GM23248 (cell line): Measurements from ENCODE around the gene RALB. TPM values are rescaled to one million over a fixed set of nuclear protein-coding genes. Genes with fewer than 3 reads are reported as not detected.

Source experiments
- DNase-seq: peaks from one replicate; pipeline ENCODE4 v3.0.0-alpha.2; 2015
- H2AFZ ChIP-seq: fragments of 200-600 bp; sonication (generic); 2 replicates; pipeline ENCODE4 v1.6.1; 2016; ENCODE audit warnings: antibody characterized with exemption
- H3F3A ChIP-seq: fragments of 200-600 bp; sonication (generic); 2 replicates; pipeline ENCODE4 v1.6.1; 2016; ENCODE audit warnings: mild to moderate bottlenecking, antibody characterized with exemption, mixed run types; ENCODE audit not compliant: insufficient read depth
- H3K27ac ChIP-seq: fragments of 200-600 bp; sonication (generic); 2 replicates; pipeline ENCODE4 v1.5.1; 2016; ENCODE audit warnings: mild to moderate bottlenecking
- H3K27me3 ChIP-seq: fragments of 200-600 bp; sonication (generic); replicated peaks from 2 replicates; pipeline ENCODE4 v1.6.1; 2016; ENCODE audit warnings: mild to moderate bottlenecking; ENCODE audit not compliant: insufficient read depth
- H3K36me3 ChIP-seq: fragments of 200-600 bp; sonication (generic); 2 replicates; pipeline ENCODE4 v1.6.1; 2016; ENCODE audit warnings: low read depth, mild to moderate bottlenecking
- H3K4me1 ChIP-seq: fragments of 200-600 bp; sonication (generic); 2 replicates; pipeline ENCODE4 v1.6.1; 2016; ENCODE audit warnings: mild to moderate bottlenecking; ENCODE audit not compliant: insufficient read depth
- H3K4me2 ChIP-seq: fragments of 200-600 bp; sonication (generic); one replicate; pipeline ENCODE4 v1.6.1; 2016; ENCODE audit warnings: mild to moderate bottlenecking; ENCODE audit not compliant: unreplicated experiment
- H3K4me3 ChIP-seq: fragments of 200-600 bp; sonication (generic); 2 replicates; pipeline ENCODE4 v1.5.1; 2016; ENCODE audit warnings: mild to moderate bottlenecking
- H3K79me2 ChIP-seq: fragments of 200-600 bp; sonication (generic); 2 replicates; pipeline ENCODE4 v1.6.1; 2016; ENCODE audit warnings: mild to moderate bottlenecking; ENCODE audit not compliant: insufficient read depth
- H3K9ac ChIP-seq: fragments of 200-600 bp; sonication (generic); 2 replicates; pipeline ENCODE4 v1.6.1; 2016; ENCODE audit warnings: mild to moderate bottlenecking
- H3K9me2 ChIP-seq: fragments of 200-600 bp; sonication (generic); 2 replicates; pipeline ENCODE4 v1.6.1; 2016; ENCODE audit warnings: mixed run types, mild to moderate bottlenecking, moderate library complexity; ENCODE audit not compliant: insufficient read depth
- H3K9me3 ChIP-seq: fragments of 200-600 bp; sonication (generic); one replicate; pipeline ENCODE4 v1.6.1; 2017; ENCODE audit warnings: low read depth
- H4K20me1 ChIP-seq: fragments of 200-600 bp; sonication (generic); 2 replicates; pipeline ENCODE4 v1.6.0; 2016; ENCODE audit not compliant: insufficient read depth
- EZH2 ChIP-seq: fragments of 200-600 bp; sonication (generic); IDR thresholded peaks from 2 replicates; pipeline ENCODE4 v1.6.1; 2018; ENCODE audit warnings: antibody characterized with exemption, mild to moderate bottlenecking; ENCODE audit not compliant: insufficient read depth, poor library complexity, severe bottlenecking
- EZH2phosphoT487 ChIP-seq: fragments of 200-600 bp; sonication (generic); IDR thresholded peaks from 2 replicates; pipeline ENCODE4 v1.6.1; 2018; ENCODE audit warnings: antibody characterized with exemption, moderate library complexity, mild to moderate bottlenecking, low read depth; ENCODE audit not compliant: insufficient read depth
- WGBS, 2 experiments: methylation state at CpG; one replicate each; pipeline ENCODE4 v1.1.6; 2015 to 2017; ENCODE audit warnings: low lambda C conversion rate in 2 of 2, low coverage in 1 of 2; ENCODE audit errors: missing lambda C conversion rate in 2 of 2; 5-methylcytosine and 5-hydroxymethylcytosine counted together
- in situ Hi-C: fragments of 300-500 bp; cut with MboI; formaldehyde crosslinking; loops from 2 replicates; pipeline ENCODE4 v1.15.0; 2020
- polyA plus RNA-seq: library from polyadenylated mRNA; unstranded; fragments of >200 nt; fragmentation: Nextera tagmentation; extraction: Ambion mirVana; gene quantifications from 2 replicates; pipeline ENCODE4 v1.2.1, GENCODE V29; 2016
- total RNA-seq: library from RNA; depleted of rRNA; stranded (reverse); fragments of >200 nt; shearing (Covaris generic); gene quantifications from 2 replicates; pipeline ENCODE4 v1.2.3, GENCODE V29; 2014

The RALB gene
- total and polyA plus RNA-seq, 2 experiments from 2014 or later: 65.7 to 105 TPM

DNA sequence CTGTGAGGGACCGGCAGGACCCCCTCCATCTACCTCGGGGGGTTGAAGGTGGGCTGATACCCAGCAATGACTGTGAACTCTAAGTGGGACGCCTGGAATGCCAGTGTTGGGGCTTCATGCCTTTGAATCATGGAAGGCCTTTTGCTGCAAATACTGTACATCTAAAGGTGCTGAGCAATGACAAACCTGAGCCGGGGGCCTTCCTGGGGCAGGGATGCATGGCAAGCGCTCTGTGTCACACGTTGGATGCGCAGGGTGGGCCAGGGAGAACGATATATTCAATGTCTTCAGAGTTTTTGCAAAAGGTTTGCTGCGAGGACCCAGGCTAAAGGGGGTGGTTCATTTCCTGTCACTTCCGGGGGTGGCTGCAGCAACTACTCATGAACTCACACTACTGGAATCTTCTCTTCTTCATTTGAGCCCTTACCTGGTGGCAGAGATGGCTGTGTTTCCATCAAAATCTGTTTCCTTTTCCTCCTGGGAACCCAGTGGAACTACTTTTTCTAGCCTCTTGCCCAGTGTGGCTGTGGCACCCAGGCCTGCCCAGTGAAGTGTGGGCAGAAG lies 69.2 kb downstream of the RALB start:
- Histone ChIP-seq H4K20me1 (no peaks in the 10 kb centered on the region), H3K9ac (no peak overlapping the region), H3K27me3 (no peaks in the 10 kb centered on the region), H3K79me2 (no peaks in the 10 kb centered on the region), H3F3A (no peaks in the 10 kb centered on the region), H3K4me3 (no peak overlapping the region), H3K9me2 (no peaks in the 10 kb centered on the region), H2AFZ (no peak overlapping the region), H3K4me2 (no peak overlapping the region), H3K4me1 (peaks cover 9% of the 10 kb centered on the region; the same call in 1 of the 2 replicates), H3K9me3 (no peaks in the 10 kb centered on the region), H3K27ac (no peak overlapping the region), H3K36me3 (no peaks in the 10 kb centered on the region)
- TF ChIP-seq EZH2: no peak
- no peak for TF ChIP-seq EZH2phosphoT487
- in situ Hi-C loops: no loop called here
- no peak for DNase-seq
- 83 to 86% methylated on average over 10 of the region's 10 CpGs for WGBS, 2 experiments

DNA sequence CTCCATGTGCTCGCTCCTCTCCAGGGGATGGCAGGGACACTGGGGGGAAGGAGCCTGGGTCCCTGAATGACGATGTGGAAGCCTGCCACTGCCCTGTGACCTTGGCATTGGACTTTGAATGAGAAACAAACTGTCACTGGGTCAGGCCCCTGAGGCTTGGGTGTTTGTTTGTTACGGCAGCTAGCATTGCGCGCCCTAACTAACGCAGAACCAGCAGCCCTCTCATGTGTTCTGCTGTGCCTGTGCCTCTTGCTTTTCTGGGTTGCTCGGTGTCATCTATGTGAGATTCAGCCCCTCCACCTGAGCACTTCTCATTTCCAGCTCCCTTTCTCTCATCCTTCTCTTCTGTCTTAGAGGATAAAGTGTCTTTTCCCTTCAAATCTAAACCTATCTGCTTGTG lies 69.7 kb downstream of the RALB start:
- Histone ChIP-seq H3K27ac (no peak overlapping the region), H3K27me3 (no peaks in the 10 kb centered on the region)

DNA sequence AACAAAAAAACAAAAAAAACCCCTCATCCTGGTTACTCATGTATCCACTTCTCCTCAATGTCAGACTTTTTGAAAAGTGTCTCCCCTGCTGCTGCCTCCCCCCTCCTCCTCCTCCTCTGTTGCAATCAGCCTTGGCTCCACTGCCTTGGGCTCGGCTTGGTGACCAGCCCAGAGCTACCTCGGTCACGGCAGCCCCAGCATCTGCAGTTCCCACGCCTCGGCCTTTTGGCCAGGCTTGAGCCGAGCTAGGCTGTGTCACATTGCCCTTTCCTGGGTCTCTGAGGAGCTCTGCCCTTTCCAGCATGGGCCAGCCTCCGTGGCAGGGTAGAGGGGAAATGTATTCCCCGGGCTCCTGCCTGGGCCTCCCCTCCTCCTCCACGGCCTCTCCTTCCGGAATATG lies 70.6 kb downstream of the RALB start:
- Histone ChIP-seq H3F3A (no peaks in the 10 kb centered on the region), H3K27ac (no peak overlapping the region), H3K4me1 (peaks cover 9% of the 10 kb centered on the region; the same call in 1 of the 2 replicates), H3K36me3 (no peaks in the 10 kb centered on the region), H3K9ac (peak overlapping the region; percentile 45), H3K27me3 (no peaks in the 10 kb centered on the region), H4K20me1 (no peaks in the 10 kb centered on the region), H3K79me2 (no peaks in the 10 kb centered on the region), H3K4me2 (peak overlapping the region; percentile 43), H3K4me3 (no peak overlapping the region), H3K9me2 (no peaks in the 10 kb centered on the region), H2AFZ (peak overlapping the region; percentile 55), H3K9me3 (no peaks in the 10 kb centered on the region)
- in situ Hi-C loops: no loop called here
- WGBS, 2 experiments: 5 to 6% methylated on average over 10 of the region's 10 CpGs
- peak; percentile 88 for DNase-seq
- TF ChIP-seq EZH2 (no peak), EZH2phosphoT487 (no peak)

More for the DNA sequence above, 69.7 kb downstream of the RALB start:
- H3K9me2 ChIP-seq: no peaks in the 10 kb centered on the region
- no peaks in the 10 kb centered on the region for H4K20me1 ChIP-seq
- no peaks in the 10 kb centered on the region for H3K79me2 ChIP-seq
- H3K9ac ChIP-seq: no peak overlapping the region
- H3K4me1 ChIP-seq: peaks cover 9% of the 10 kb centered on the region; the same call in 1 of the 2 replicates
- H2AFZ ChIP-seq: no peak overlapping the region
- H3K36me3 ChIP-seq: no peaks in the 10 kb centered on the region
- TF ChIP-seq EZH2: no peak
- TF ChIP-seq EZH2phosphoT487: no peak
- H3K4me3 ChIP-seq: no peak overlapping the region
- H3K4me2 ChIP-seq: no peak overlapping the region
- H3K9me3 ChIP-seq: no peaks in the 10 kb centered on the region
- no peaks in the 10 kb centered on the region for H3F3A ChIP-seq
- in situ Hi-C loops: no loop called here
- WGBS, 2 experiments: 87 to 91% methylated on average over 7 of the region's 7 CpGs
- no peak for DNase-seq

DNA sequence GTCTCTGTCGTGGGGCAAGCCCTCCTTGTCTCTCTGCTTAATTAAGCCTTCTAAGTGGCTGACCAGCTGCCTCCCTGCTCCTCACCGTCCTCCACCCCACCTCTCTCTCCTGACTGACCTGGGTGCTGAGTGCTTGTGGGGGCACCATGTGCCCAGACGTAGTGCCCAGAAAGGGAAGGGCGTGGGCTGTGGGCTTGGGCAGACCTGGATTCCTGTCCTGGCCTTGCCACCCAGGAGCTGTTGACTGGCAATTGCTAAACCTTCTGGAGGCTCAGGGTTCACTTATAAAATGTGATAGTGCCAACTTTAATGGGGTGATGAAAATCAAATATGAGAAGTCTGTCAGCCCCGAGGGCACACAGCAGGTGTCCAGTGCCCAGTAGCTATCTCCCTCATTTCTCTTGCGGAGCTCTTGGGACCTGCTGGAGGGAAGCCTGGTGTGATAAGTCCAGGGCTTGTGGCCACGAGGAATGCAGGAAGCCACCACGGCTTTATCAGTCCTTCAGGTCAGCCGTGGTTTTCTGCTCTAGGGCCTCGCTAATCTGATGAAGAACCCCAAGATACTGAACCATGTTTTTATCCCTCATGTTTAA lies 71.3 kb downstream of the RALB start:
- Histone ChIP-seq H3F3A (no peaks in the 10 kb centered on the region), H3K79me2 (no peaks in the 10 kb centered on the region), H3K27me3 (no peaks in the 10 kb centered on the region), H3K9ac (peak overlapping the region; percentile 45), H3K4me2 (no peak overlapping the region), H4K20me1 (no peaks in the 10 kb centered on the region), H2AFZ (no peak overlapping the region), H3K4me1 (peaks cover 9% of the 10 kb centered on the region; the same call in 1 of the 2 replicates), H3K36me3 (no peaks in the 10 kb centered on the region), H3K27ac (no peak overlapping the region), H3K4me3 (no peak overlapping the region), H3K9me2 (no peaks in the 10 kb centered on the region), H3K9me3 (no peaks in the 10 kb centered on the region)
- WGBS, 2 experiments: 77 to 84% methylated on average over 10 of the region's 10 CpGs
- no peak for TF ChIP-seq EZH2phosphoT487
- TF ChIP-seq EZH2: no peak
- in situ Hi-C loops: no loop called here
- DNase-seq: no peak
